ENCODE measurements around the gene DDX24.
A peak's percentile ranks its signal among the peaks of the same experiment; 100 is the strongest.

DDX24 gene

GRCh38 chr14:94046696-94047250, 34.2 kb downstream of the DDX24 start:
- no peak for DNase-seq

- no peak for DNase-seq
Observed at GRCh38 chr14:94045563-94046345, 35.2 kb downstream of the DDX24 start.

GRCh38 chr14:94045101-94045500, 35.9 kb downstream of the DDX24 start:
- DNase-seq: no peak

GRCh38 chr14:94044476-94045091, 36.4 kb downstream of the DDX24 start:
- DNase-seq: no peak

GRCh38 chr14:94043756-94044475, 37.1 kb downstream of the DDX24 start:
- DNase-seq: no peak

- DNase-seq: no peak
Observed at GRCh38 chr14:94043111-94043755, 37.8 kb downstream of the DDX24 start.

- DNase-seq: no peak
Observed at GRCh38 chr14:94042433-94043091, 38.4 kb downstream of the DDX24 start.

GRCh38 chr14:94041551-94042346, 39.3 kb downstream of the DDX24 start:
- no peak for DNase-seq

- DNase-seq: no peak
Observed at GRCh38 chr14:94040796-94041195, 40.2 kb downstream of the DDX24 start.

- no peak for DNase-seq
Observed at GRCh38 chr14:94040247-94040646, 40.8 kb downstream of the DDX24 start.

- no peak for DNase-seq
Observed at GRCh38 chr14:94038921-94039629, 41.9 kb downstream of the DDX24 start.

- DNase-seq: no peak
Observed at GRCh38 chr14:94038510-94038909, 42.5 kb downstream of the DDX24 start.

GRCh38 chr14:94037954-94038353, 43.0 kb downstream of the DDX24 start:
- DNase-seq: no peak

- peak; percentile 76 for DNase-seq
Observed at GRCh38 chr14:94036313-94037167, 44.5 kb downstream of the DDX24 start.

- DNase-seq: no peak
Observed at GRCh38 chr14:94034886-94035285, 46.1 kb downstream of the DDX24 start.

GRCh38 chr14:94031883-94032279, 49.1 kb downstream of the DDX24 start:
- DNase-seq: no peak

GRCh38 chr14:94031161-94031882, 49.7 kb downstream of the DDX24 start:
- no peak for DNase-seq

- no peak for DNase-seq
Observed at GRCh38 chr14:94030571-94030970, 50.4 kb downstream of the DDX24 start.

GRCh38 chr14:94029671-94030203, 51.3 kb downstream of the DDX24 start:
- no peak for DNase-seq
